ENCODE data around the gene ARIH2. TPM values are rescaled to one million over a fixed set of nuclear protein-coding genes. Genes with fewer than 3 reads are reported as not detected.

ARIH2 gene
- total and polyA plus RNA-seq, 2 experiments from 2014 or later = 76.4 to 118 TPM

DNA sequence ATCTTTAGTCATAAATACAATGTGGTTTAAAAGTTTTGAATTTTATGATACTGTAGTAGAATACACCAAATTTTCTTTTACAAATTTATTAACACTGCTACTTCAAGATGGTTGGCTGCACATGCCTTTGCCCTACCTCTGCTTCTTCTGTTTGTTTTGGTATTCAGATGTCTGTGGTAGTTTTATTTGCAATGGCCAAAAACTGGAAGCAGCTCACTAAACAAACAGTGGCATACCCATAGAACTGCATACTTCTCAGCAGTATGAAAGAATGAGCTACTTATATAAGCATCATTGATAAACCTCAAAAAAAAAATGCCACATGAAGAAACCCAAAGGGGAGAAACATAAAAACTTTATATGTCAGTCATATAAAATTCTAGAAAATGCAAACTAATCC, 19.5 kb downstream of the ARIH2 start:
- Histone ChIP-seq H2AFZ (no peak overlapping the region), H3F3A (replicated peaks; ENCODE audit: low read depth) (0 out of 2 replicates have a peak, but pooled peaks cover 2% of the 10 kb centered on the region), H4K20me1 (replicated peaks; ENCODE audit: insufficient read depth) (peaks cover 35% of the 10 kb centered on the region), H3K9me2 (ENCODE audit: insufficient read depth) (no peaks in the 10 kb centered on the region), H3K4me1 (ENCODE audit: insufficient read depth) (no peaks in the 10 kb centered on the region), H3K4me3 (no peak overlapping the region), H3K27me3 (ENCODE audit: insufficient read depth) (no peaks in the 10 kb centered on the region), H3K36me3 (ENCODE audit: insufficient read depth) (no peaks in the 10 kb centered on the region; the same call in 1 of the 2 replicates), H3K79me2 (replicated peaks; ENCODE audit: insufficient read depth) (peaks cover 88% of the 10 kb centered on the region), H3K27ac (ENCODE audit: low read depth) (no peak overlapping the region), H3K4me2 (no peak overlapping the region)
- TF ChIP-seq POLR2AphosphoS5 (IDR thresholded peaks at IDR 0.05; ENCODE audit: low read depth) = no peak
- no peak for TF ChIP-seq STAT1 (IDR thresholded peaks at IDR 0.05; ENCODE audit: unreplicated experiment)
- TF ChIP-seq, protein P1, sequence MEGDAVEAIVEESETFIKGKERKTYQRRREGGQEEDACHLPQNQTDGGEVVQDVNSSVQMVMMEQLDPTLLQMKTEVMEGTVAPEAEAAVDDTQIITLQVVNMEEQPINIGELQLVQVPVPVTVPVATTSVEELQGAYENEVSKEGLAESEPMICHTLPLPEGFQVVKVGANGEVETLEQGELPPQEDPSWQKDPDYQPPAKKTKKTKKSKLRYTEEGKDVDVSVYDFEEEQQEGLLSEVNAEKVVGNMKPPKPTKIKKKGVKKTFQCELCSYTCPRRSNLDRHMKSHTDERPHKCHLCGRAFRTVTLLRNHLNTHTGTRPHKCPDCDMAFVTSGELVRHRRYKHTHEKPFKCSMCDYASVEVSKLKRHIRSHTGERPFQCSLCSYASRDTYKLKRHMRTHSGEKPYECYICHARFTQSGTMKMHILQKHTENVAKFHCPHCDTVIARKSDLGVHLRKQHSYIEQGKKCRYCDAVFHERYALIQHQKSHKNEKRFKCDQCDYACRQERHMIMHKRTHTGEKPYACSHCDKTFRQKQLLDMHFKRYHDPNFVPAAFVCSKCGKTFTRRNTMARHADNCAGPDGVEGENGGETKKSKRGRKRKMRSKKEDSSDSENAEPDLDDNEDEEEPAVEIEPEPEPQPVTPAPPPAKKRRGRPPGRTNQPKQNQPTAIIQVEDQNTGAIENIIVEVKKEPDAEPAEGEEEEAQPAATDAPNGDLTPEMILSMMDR (conservative IDR thresholded peaks at IDR 0.05; ENCODE audit: low read depth in 2 of 2) = no peak
- no peak for TF ChIP-seq ZNF114 (CRISPR knock-in tag; IDR thresholded peaks at IDR 0.05)
- TF ChIP-seq EZH2phosphoT487 (IDR thresholded peaks at IDR 0.05; ENCODE audit: unreplicated experiment) = no peak
- TF ChIP-seq JUNB (IDR thresholded peaks at IDR 0.05; ENCODE audit: unreplicated experiment) = no peak
- TF ChIP-seq, protein P2, sequence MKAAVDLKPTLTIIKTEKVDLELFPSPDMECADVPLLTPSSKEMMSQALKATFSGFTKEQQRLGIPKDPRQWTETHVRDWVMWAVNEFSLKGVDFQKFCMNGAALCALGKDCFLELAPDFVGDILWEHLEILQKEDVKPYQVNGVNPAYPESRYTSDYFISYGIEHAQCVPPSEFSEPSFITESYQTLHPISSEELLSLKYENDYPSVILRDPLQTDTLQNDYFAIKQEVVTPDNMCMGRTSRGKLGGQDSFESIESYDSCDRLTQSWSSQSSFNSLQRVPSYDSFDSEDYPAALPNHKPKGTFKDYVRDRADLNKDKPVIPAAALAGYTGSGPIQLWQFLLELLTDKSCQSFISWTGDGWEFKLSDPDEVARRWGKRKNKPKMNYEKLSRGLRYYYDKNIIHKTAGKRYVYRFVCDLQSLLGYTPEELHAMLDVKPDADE (IDR thresholded peaks at IDR 0.05) = no peak
- TF ChIP-seq NANOG (IDR thresholded peaks at IDR 0.05; ENCODE audit: borderline replicate concordance) = no peak
- TF ChIP-seq, protein P3, sequence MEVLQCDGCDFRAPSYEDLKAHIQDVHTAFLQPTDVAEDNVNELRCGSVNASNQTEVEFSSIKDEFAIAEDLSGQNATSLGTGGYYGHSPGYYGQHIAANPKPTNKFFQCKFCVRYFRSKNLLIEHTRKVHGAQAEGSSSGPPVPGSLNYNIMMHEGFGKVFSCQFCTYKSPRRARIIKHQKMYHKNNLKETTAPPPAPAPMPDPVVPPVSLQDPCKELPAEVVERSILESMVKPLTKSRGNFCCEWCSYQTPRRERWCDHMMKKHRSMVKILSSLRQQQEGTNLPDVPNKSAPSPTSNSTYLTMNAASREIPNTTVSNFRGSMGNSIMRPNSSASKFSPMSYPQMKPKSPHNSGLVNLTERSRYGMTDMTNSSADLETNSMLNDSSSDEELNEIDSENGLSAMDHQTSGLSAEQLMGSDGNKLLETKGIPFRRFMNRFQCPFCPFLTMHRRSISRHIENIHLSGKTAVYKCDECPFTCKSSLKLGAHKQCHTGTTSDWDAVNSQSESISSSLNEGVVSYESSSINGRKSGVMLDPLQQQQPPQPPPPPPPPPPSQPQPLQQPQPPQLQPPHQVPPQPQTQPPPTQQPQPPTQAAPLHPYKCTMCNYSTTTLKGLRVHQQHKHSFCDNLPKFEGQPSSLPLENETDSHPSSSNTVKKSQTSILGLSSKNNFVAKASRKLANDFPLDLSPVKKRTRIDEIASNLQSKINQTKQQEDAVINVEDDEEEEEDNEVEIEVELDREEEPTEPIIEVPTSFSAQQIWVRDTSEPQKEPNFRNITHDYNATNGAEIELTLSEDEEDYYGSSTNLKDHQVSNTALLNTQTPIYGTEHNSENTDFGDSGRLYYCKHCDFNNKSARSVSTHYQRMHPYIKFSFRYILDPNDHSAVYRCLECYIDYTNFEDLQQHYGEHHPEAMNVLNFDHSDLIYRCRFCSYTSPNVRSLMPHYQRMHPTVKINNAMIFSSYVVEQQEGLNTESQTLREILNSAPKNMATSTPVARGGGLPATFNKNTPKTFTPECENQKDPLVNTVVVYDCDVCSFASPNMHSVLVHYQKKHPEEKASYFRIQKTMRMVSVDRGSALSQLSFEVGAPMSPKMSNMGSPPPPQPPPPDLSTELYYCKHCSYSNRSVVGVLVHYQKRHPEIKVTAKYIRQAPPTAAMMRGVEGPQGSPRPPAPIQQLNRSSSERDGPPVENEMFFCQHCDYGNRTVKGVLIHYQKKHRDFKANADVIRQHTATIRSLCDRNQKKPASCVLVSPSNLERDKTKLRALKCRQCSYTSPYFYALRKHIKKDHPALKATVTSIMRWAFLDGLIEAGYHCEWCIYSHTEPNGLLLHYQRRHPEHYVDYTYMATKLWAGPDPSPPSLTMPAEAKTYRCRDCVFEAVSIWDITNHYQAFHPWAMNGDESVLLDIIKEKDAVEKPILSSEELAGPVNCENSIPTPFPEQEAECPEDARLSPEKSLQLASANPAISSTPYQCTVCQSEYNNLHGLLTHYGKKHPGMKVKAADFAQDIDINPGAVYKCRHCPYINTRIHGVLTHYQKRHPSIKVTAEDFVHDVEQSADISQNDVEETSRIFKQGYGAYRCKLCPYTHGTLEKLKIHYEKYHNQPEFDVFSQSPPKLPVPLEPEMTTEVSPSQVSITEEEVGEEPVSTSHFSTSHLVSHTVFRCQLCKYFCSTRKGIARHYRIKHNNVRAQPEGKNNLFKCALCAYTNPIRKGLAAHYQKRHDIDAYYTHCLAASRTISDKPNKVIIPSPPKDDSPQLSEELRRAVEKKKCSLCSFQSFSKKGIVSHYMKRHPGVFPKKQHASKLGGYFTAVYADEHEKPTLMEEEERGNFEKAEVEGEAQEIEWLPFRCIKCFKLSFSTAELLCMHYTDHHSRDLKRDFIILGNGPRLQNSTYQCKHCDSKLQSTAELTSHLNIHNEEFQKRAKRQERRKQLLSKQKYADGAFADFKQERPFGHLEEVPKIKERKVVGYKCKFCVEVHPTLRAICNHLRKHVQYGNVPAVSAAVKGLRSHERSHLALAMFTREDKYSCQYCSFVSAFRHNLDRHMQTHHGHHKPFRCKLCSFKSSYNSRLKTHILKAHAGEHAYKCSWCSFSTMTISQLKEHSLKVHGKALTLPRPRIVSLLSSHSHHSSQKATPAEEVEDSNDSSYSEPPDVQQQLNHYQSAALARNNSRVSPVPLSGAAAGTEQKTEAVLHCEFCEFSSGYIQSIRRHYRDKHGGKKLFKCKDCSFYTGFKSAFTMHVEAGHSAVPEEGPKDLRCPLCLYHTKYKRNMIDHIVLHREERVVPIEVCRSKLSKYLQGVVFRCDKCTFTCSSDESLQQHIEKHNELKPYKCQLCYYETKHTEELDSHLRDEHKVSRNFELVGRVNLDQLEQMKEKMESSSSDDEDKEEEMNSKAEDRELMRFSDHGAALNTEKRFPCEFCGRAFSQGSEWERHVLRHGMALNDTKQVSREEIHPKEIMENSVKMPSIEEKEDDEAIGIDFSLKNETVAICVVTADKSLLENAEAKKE (CRISPR knock-in tag; IDR thresholded peaks at IDR 0.05) = no peak
- no peak for TF ChIP-seq EZH2 (IDR thresholded peaks at IDR 0.05; ENCODE audit: low read depth, unreplicated experiment)
- TF ChIP-seq, protein P4, sequence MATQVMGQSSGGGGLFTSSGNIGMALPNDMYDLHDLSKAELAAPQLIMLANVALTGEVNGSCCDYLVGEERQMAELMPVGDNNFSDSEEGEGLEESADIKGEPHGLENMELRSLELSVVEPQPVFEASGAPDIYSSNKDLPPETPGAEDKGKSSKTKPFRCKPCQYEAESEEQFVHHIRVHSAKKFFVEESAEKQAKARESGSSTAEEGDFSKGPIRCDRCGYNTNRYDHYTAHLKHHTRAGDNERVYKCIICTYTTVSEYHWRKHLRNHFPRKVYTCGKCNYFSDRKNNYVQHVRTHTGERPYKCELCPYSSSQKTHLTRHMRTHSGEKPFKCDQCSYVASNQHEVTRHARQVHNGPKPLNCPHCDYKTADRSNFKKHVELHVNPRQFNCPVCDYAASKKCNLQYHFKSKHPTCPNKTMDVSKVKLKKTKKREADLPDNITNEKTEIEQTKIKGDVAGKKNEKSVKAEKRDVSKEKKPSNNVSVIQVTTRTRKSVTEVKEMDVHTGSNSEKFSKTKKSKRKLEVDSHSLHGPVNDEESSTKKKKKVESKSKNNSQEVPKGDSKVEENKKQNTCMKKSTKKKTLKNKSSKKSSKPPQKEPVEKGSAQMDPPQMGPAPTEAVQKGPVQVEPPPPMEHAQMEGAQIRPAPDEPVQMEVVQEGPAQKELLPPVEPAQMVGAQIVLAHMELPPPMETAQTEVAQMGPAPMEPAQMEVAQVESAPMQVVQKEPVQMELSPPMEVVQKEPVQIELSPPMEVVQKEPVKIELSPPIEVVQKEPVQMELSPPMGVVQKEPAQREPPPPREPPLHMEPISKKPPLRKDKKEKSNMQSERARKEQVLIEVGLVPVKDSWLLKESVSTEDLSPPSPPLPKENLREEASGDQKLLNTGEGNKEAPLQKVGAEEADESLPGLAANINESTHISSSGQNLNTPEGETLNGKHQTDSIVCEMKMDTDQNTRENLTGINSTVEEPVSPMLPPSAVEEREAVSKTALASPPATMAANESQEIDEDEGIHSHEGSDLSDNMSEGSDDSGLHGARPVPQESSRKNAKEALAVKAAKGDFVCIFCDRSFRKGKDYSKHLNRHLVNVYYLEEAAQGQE (IDR thresholded peaks at IDR 0.05; ENCODE audit: unreplicated experiment) = no peak
- no peak for TF ChIP-seq CREB1 (CRISPR knock-in tag; IDR thresholded peaks at IDR 0.05; ENCODE audit: low read depth)
- no peak for TF ChIP-seq ZNF331 (CRISPR knock-in tag; IDR thresholded peaks at IDR 0.05; ENCODE audit: low read depth)
- Mint-ChIP-seq H3K27ac (no peak overlapping the region), H3K36me3 (ENCODE audit: low read depth) (peaks cover 42% of the 10 kb centered on the region), H3K4me1 (no peaks in the 10 kb centered on the region), H3K4me3 (no peak overlapping the region), H3K9me3 (no peaks in the 10 kb centered on the region; the same call in 2 of the 3 replicates), H3K27me3 (ENCODE audit: insufficient read depth, low read depth, poor library complexity) (peaks cover 2% of the 10 kb centered on the region)
- ATAC-seq (no peak), DNase-seq (ENCODE audit: low spot score) (no peak)
